Measurements from ENCODE around the gene SECTM1.
A peak's percentile ranks its signal among the peaks of the same experiment; 100 is the strongest.

SECTM1 gene

GRCh38 chr17:82328994-82329507 lies 4.5 kb downstream of the SECTM1 start:
- TF ChIP-seq CTCF (IDR thresholded peaks at IDR 0.05; ENCODE audit: low read depth, low read length) (no peak), MAX (IDR thresholded peaks at IDR 0.05; ENCODE audit: low read depth, low read length) (no peak), MYC (IDR thresholded peaks at IDR 0.05; ENCODE audit: low read depth, low read length) (no peak), POLR2A (IDR thresholded peaks at IDR 0.05; ENCODE audit: extremely low read depth, insufficient read length) (no peak)
- DNase-seq (ENCODE audit: low read depth) = no peak
- H3K4me3 ChIP-seq (ENCODE audit: low read depth, low read length) = no peak overlapping the region

GRCh38 chr17:82328141-82328993 lies 5.2 kb downstream of the SECTM1 start:
- no peak overlapping the region for H3K4me3 ChIP-seq (ENCODE audit: low read depth, low read length)
- no peak for TF ChIP-seq POLR2A (IDR thresholded peaks at IDR 0.05; ENCODE audit: extremely low read depth, insufficient read length)
- no peak for TF ChIP-seq MAX (IDR thresholded peaks at IDR 0.05; ENCODE audit: low read depth, low read length)
- TF ChIP-seq CTCF (IDR thresholded peaks at IDR 0.05; ENCODE audit: low read depth, low read length) = no peak
- no peak for TF ChIP-seq MYC (IDR thresholded peaks at IDR 0.05; ENCODE audit: low read depth, low read length)
- DNase-seq (ENCODE audit: low read depth) = no peak

- no peak for DNase-seq (ENCODE audit: low read depth)
- TF ChIP-seq CTCF (IDR thresholded peaks at IDR 0.05; ENCODE audit: low read depth, low read length) (no peak), MYC (IDR thresholded peaks at IDR 0.05; ENCODE audit: low read depth, low read length) (no peak)
- H3K4me3 ChIP-seq (ENCODE audit: low read depth, low read length) = no peak overlapping the region
These were observed 5.8 kb downstream of the SECTM1 start for GRCh38 chr17:82327757-82328140.

GRCh38 chr17:82327289-82327688 lies 6.3 kb downstream of the SECTM1 start:
- H3K4me3 ChIP-seq (ENCODE audit: low read depth, low read length) = no peak overlapping the region
- DNase-seq (ENCODE audit: low read depth) = peak; percentile 51
- TF ChIP-seq MAX (IDR thresholded peaks at IDR 0.05; ENCODE audit: low read depth, low read length) (no peak), POLR2A (IDR thresholded peaks at IDR 0.05; ENCODE audit: extremely low read depth, insufficient read length) (no peak), MYC (IDR thresholded peaks at IDR 0.05; ENCODE audit: low read depth, low read length) (no peak), CTCF (IDR thresholded peaks at IDR 0.05; ENCODE audit: low read depth, low read length) (no peak)

GRCh38 chr17:82325286-82326180 lies 8.0 kb downstream of the SECTM1 start:
- no peak for TF ChIP-seq MYC (IDR thresholded peaks at IDR 0.05; ENCODE audit: low read depth, low read length)
- TF ChIP-seq MAX (IDR thresholded peaks at IDR 0.05; ENCODE audit: low read depth, low read length) = no peak
- TF ChIP-seq POLR2A (IDR thresholded peaks at IDR 0.05; ENCODE audit: extremely low read depth, insufficient read length) = no peak
- TF ChIP-seq CTCF (IDR thresholded peaks at IDR 0.05; ENCODE audit: low read depth, low read length) = no peak

More at GRCh38 chr17:82325286-82326180, 8.0 kb downstream of the SECTM1 start:
- no peak overlapping the region for H3K4me3 ChIP-seq (ENCODE audit: low read depth, low read length)
- no peak for DNase-seq (ENCODE audit: low read depth)

Data from NB4 (cell line).